Measurements from ENCODE around the gene RAPGEF2. TPM values are rescaled to one million over a fixed set of nuclear protein-coding genes. Genes with fewer than 3 reads are reported as not detected.

RAPGEF2 gene
- total and polyA plus RNA-seq, 10 of the 15 experiments (the other 5 are each of a cell fraction or from before 2014, with no cell fraction given) = 0.31 to 24.0 (median 2.9) TPM

DNA sequence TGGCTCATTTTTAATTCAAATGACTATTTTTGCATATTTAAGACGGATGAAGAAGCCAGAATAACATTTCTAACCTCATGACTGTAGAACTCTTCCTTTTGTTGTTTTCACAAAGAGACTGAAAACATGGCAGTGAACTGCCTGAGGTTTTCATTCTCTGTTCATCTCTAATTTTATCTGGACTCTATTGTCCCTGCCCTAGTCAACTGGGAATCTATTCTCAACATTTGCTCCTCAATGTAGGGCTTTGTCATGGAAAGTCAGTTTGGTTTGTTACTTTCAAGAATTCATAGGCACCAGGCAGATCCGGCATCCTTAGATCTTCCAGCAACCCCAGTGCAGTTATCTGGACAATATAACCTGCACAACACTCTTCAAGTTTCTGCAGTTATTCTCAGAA, 277.0 kb downstream of the RAPGEF2 start:
- no peak overlapping the region for H3K27ac ChIP-seq (ENCODE audit: control insufficient read depth, insufficient read depth)
- intact Hi-C loops (cut with micrococcal nuclease; ENCODE audit: unreplicated experiment) (no loop called here), in situ Hi-C loops (cut with MboI) (no loop called here)
- H3K4me3 ChIP-seq = no peak overlapping the region
- ATAC-seq (no peak), FAIRE-seq (no peak), DNase-seq (ENCODE audit: low read depth, low spot score) (no peak)
- ChIA-PET SMC1A (ENCODE audit: uncharacterized antibody, unreplicated experiment) (no interaction called here), RAD21 (ENCODE audit: unreplicated experiment) (no interaction called here), POLR2A (no interaction called here), CTCF (no interaction called here)
- 45% methylated on average over 2 of the region's 2 CpGs for WGBS (ENCODE audit: insufficient coverage, insufficient replicate concordance, low lambda C conversion rate, missing lambda C conversion rate)
- H3K4me1 ChIP-seq (ENCODE audit: control insufficient read depth, insufficient read depth, low read length) = no peaks in the 10 kb centered on the region
- no peaks in the 10 kb centered on the region for H3K27me3 ChIP-seq (replicated peaks in 1 of 2; ENCODE audit: control insufficient read depth in 2 of 2, insufficient read depth in 2 of 2, low read length in 1 of 2)
- H3K4me2 ChIP-seq (ENCODE audit: control insufficient read depth, insufficient read depth) = no peak overlapping the region
- H4K20me1 ChIP-seq (ENCODE audit: control insufficient read depth, insufficient read depth) = no peaks in the 10 kb centered on the region
- no TSS peak for BruUV-seq (replicated peaks)
- H3K9ac ChIP-seq (ENCODE audit: control insufficient read depth, insufficient read depth, low read length) = no peak overlapping the region
- H2AFZ ChIP-seq (ENCODE audit: control insufficient read depth, low read depth, low read length) = no peak overlapping the region
- TF ChIP-seq SUZ12 (IDR thresholded peaks at IDR 0.05; ENCODE audit: unreplicated experiment) (no peak), CBX5 (IDR thresholded peaks at IDR 0.05; ENCODE audit: low read depth) (no peak), ZNF207 (IDR thresholded peaks at IDR 0.05; ENCODE audit: borderline replicate concordance) (no peak), STAT3 (IDR thresholded peaks at IDR 0.05; ENCODE audit: low read depth, low read length) (no peak), PAX8 (IDR thresholded peaks at IDR 0.05) (no peak), NR2C1 (IDR thresholded peaks at IDR 0.05) (no peak), BRCA1 (IDR thresholded peaks at IDR 0.05; ENCODE audit: low read depth, low read length) (no peak), RFX5 (IDR thresholded peaks at IDR 0.05; ENCODE audit: low read depth, low read length) (no peak), RUNX3 (IDR thresholded peaks at IDR 0.05; ENCODE audit: low read length) (no peak), RAD21 (IDR thresholded peaks at IDR 0.05; ENCODE audit: insufficient read depth, low read depth, low read length) (no peak), NFIC (IDR thresholded peaks at IDR 0.05; ENCODE audit: low read depth, low read length) (no peak), MTA2 (IDR thresholded peaks at IDR 0.05; ENCODE audit: low read depth) (no peak)
- TF ChIP-seq, protein P1, sequence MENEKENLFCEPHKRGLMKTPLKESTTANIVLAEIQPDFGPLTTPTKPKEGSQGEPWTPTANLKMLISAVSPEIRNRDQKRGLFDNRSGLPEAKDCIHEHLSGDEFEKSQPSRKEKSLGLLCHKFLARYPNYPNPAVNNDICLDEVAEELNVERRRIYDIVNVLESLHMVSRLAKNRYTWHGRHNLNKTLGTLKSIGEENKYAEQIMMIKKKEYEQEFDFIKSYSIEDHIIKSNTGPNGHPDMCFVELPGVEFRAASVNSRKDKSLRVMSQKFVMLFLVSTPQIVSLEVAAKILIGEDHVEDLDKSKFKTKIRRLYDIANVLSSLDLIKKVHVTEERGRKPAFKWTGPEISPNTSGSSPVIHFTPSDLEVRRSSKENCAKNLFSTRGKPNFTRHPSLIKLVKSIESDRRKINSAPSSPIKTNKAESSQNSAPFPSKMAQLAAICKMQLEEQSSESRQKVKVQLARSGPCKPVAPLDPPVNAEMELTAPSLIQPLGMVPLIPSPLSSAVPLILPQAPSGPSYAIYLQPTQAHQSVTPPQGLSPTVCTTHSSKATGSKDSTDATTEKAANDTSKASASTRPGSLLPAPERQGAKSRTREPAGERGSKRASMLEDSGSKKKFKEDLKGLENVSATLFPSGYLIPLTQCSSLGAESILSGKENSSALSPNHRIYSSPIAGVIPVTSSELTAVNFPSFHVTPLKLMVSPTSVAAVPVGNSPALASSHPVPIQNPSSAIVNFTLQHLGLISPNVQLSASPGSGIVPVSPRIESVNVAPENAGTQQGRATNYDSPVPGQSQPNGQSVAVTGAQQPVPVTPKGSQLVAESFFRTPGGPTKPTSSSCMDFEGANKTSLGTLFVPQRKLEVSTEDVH (IDR thresholded peaks at IDR 0.05; ENCODE audit: low read depth, partially characterized antibody) = no peak
- TF ChIP-seq, protein P2, sequence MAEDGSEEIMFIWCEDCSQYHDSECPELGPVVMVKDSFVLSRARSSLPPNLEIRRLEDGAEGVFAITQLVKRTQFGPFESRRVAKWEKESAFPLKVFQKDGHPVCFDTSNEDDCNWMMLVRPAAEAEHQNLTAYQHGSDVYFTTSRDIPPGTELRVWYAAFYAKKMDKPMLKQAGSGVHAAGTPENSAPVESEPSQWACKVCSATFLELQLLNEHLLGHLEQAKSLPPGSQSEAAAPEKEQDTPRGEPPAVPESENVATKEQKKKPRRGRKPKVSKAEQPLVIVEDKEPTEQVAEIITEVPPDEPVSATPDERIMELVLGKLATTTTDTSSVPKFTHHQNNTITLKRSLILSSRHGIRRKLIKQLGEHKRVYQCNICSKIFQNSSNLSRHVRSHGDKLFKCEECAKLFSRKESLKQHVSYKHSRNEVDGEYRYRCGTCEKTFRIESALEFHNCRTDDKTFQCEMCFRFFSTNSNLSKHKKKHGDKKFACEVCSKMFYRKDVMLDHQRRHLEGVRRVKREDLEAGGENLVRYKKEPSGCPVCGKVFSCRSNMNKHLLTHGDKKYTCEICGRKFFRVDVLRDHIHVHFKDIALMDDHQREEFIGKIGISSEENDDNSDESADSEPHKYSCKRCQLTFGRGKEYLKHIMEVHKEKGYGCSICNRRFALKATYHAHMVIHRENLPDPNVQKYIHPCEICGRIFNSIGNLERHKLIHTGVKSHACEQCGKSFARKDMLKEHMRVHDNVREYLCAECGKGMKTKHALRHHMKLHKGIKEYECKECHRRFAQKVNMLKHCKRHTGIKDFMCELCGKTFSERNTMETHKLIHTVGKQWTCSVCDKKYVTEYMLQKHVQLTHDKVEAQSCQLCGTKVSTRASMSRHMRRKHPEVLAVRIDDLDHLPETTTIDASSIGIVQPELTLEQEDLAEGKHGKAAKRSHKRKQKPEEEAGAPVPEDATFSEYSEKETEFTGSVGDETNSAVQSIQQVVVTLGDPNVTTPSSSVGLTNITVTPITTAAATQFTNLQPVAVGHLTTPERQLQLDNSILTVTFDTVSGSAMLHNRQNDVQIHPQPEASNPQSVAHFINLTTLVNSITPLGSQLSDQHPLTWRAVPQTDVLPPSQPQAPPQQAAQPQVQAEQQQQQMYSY (CRISPR knock-in tag; IDR thresholded peaks at IDR 0.05) = no peak
- TF ChIP-seq, protein P3, sequence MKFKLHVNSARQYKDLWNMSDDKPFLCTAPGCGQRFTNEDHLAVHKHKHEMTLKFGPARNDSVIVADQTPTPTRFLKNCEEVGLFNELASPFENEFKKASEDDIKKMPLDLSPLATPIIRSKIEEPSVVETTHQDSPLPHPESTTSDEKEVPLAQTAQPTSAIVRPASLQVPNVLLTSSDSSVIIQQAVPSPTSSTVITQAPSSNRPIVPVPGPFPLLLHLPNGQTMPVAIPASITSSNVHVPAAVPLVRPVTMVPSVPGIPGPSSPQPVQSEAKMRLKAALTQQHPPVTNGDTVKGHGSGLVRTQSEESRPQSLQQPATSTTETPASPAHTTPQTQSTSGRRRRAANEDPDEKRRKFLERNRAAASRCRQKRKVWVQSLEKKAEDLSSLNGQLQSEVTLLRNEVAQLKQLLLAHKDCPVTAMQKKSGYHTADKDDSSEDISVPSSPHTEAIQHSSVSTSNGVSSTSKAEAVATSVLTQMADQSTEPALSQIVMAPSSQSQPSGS (IDR thresholded peaks at IDR 0.05; ENCODE audit: low read length) = no peak
- no peaks in the 10 kb centered on the region for H3K79me2 ChIP-seq (ENCODE audit: control insufficient read depth, insufficient read depth, low read length)
- no peaks in the 10 kb centered on the region for H3K36me3 ChIP-seq (ENCODE audit: control insufficient read depth in 2 of 2, insufficient read depth in 2 of 2, low read length in 1 of 2)
- no peaks in the 10 kb centered on the region; the same call in 2 of the 3 replicates for H3K9me3 ChIP-seq (replicated peaks; ENCODE audit: control insufficient read depth, insufficient read depth, low read length)
